Tongue (tissue), 2 donors: Measurements from ENCODE around the gene KRTAP2-1. TPM values are rescaled to one million over a fixed set of nuclear protein-coding genes. Genes with fewer than 3 reads are reported as not detected.
A peak's percentile ranks its signal among the peaks of the same experiment; 100 is the strongest.
"Not testable (repeated sequence)": the region's sequence is repeated elsewhere in the genome, so short reads cannot be mapped to it uniquely, and the experiment has no call there.

ENCODE experiments used
- DNase-seq: peaks from one replicate; pipeline ENCODE4 v3.0.0-alpha.2; 2015
- total RNA-seq: library from RNA; depleted of rRNA; stranded (reverse); fragments of >200 nt; gene quantifications from one replicate; pipeline ENCODE4 v1.2.3, GENCODE V29; 2014

The KRTAP2-1 gene, protein sequence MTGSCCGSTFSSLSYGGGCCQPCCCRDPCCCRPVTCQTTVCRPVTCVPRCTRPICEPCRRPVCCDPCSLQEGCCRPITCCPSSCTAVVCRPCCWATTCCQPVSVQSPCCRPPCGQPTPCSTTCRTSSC
- total RNA-seq, result not detected

DNA sequence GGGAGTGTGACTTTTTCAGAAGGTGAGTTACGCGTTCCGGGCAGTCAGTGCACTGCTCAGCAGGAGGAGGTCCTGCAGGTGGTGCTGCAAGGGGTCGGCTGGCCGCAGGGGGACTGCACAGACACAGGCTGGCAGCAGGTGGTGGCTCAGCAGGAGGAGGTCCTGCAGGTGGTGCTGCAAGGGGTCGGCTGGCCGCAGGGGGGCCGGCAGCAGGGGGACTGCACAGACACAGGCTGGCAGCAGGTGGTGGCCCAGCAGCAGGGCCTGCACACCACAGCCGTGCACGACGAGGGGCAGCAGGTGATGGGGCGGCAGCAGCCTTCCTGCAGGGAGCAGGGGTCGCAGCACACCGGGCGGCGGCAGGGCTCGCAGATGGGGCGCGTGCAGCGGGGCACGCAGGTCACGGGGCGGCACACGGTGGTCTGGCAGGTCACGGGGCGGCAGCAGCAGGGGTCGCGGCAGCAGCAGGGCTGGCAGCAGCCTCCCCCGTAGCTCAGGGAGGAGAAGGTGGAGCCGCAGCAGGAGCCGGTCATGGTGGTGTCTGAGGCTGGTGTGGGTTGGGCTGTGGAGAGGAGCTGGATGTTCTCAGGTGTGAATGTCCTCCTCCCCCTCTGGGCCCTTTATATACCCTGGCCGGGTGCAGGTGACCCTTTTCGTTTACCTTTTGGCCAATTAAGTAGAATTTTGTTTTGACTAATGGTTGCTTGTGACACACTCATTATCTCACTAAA is at the start of gene KRTAP2-1:
KRTAP2-1 (minus strand) TSS at position 582 of the 731 bp plus-strand sequence; CDS start at position 533, 49 bp downstream.
- not testable (repeated sequence) for DNase-seq

DNA sequence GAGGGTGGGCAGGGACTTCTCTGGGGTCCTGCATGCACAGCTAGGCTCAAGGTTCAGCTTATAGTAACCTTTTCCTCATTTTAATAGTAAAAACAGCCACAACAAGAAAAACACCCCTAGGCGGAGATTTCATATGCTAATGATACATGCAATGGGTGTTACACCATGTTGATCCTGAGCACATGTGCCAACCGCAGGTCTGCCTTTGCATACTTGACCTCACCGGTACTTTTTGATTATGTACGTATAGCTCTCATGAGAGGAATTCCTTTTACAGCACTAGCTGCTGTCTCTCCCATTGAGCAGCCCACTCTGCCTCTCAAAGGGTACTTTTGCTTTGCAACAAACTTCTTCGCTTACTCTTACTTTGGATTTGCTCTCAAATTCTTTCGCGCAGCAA is 48.9 kb upstream of the KRTAP2-1 start:
- no peak for DNase-seq

DNA sequence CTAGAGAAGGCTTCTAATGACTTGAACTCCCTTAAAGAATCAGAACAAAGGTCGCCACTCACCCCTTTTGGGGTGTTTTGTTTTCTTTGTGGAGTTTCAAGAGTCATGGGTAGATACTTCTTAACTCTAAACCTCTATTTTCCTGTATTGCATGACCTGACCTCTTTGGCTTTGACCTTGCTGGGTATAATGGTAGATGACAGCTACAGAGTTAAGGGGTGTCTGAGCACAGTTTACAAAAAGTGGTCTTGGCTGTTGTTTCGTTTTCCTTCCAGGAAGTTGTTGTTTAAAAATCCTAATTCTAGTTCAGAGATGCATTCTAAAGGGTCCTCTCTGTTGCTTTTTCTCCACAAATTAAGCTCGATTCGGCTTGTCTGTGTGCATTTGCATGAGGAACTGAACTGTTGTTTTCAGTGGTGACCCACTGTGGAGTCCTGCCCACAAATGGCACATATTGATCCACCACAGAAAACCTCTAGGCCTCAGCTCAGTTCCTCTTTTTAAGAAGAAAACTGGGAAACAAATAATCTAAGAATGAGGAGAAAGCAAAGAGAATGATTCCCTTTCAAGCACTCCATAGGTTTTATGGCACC is 41.7 kb upstream of the KRTAP2-1 start:
- not testable (repeated sequence) for DNase-seq

DNA sequence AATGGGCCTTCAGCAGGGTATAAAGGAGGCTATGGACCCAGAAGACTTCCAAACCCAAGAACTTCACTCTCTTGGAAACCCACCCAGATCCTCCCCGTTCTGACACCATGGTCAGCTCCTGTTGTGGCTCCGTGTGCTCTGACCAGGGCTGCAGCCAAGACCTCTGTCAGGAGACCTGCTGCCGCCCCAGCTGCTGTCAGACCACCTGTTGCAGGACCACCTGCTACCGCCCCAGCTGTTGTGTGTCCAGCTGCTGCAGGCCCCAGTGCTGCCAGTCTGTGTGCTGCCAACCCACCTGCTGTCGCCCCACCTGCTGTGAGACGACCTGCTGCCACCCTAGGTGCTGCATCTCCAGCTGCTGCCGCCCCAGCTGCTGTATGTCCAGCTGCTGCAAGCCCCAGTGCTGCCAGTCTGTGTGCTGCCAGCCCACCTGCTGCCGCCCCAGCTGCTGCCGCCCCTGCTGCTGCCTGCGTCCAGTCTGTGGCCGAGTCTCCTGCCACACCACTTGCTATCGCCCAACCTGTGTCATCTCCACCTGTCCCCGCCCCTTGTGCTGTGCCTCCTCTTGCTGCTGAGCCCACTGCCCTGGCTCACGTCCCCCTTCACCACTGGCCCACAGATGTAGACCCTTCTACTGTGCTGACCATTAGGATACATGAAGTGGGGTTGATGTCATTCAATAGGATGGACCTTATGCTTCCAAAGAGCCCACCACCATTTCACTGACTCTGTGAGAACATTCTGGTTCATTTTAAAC is 37.2 kb upstream of the KRTAP2-1 start, which contains the start of gene KRTAP4-7:
KRTAP4-7 (plus strand) TSS at position 51 of the 757 bp plus-strand sequence; CDS start at position 108, 57 bp downstream.
- not testable (repeated sequence) for DNase-seq

DNA sequence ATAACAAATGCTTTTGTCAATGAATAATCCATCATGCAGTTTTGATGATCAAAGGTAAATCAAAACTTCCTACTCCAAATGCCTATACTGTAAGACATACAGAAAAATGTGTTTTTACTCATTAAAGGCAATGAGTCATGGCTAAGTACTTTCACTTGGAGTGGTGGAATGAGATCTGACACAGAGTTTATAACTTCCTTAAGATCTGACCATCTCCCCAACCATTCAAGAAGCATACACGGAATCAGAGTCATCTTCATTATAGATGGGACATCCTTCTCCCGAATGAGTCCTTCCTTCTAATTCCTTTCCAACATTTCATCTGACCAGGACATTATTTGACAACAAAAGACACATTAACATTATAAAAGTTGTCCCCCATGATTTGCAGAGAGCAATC is 36.3 kb upstream of the KRTAP2-1 start:
- not testable (repeated sequence) for DNase-seq

DNA sequence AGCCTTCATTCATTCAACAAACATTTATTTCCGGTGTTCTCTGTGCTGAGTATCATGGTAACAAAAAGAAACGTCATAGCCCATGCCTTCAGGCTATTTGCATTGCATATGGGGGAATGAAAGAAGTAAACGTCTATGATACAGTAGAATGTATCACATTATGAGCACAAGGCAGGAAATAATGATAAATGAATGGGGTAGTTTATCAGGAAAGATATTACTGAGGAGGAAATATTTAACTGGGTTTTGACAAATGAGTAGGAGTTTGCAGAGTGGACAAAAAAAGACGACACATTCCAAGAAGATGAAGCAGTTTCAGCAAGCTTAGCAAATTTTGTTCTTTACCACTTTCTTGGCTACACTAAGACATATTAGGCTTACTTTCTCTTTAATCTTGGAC is 35.5 kb upstream of the KRTAP2-1 start:
- no peak for DNase-seq

DNA sequence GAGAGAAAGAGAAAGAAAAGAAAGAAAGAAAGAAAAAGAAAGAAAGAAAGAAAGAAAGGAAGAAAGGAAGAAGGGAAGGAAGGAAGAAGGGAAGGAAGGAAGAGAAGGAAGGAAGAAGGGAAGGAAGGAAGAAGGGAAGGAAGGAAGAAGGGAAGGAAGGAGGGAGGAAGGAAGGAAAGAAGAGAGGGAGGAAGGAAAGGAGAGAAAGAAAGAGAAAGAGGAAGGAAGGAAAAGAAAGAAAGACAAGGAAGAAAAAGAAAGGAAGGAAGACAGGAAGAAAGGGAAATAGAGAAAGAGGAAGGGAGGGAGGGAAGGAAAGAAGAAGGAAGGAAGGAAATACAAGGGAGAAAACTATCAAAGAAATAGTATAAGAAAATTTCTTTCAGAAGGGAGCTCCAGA is 29.7 kb upstream of the KRTAP2-1 start:
- DNase-seq, result no peak

DNA sequence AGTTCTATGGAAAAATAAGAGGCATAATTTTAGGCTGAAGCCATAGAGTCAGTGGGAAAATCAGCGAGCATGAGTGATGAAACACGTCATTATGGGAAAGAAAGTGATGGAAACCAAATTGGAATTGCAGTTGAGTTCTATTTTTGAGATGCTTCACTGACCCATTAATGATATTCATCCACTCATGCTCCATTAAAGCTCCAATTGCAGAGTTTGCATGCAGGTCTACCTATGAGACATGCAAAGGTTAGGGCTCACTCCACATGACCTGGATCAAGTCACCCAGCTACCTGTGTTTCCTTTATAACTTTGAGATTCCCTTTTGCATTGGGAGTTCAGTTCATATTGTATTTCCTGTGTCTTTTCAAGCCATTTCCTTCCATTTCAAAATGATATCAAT is 26.6 kb upstream of the KRTAP2-1 start:
- no peak for DNase-seq

DNA sequence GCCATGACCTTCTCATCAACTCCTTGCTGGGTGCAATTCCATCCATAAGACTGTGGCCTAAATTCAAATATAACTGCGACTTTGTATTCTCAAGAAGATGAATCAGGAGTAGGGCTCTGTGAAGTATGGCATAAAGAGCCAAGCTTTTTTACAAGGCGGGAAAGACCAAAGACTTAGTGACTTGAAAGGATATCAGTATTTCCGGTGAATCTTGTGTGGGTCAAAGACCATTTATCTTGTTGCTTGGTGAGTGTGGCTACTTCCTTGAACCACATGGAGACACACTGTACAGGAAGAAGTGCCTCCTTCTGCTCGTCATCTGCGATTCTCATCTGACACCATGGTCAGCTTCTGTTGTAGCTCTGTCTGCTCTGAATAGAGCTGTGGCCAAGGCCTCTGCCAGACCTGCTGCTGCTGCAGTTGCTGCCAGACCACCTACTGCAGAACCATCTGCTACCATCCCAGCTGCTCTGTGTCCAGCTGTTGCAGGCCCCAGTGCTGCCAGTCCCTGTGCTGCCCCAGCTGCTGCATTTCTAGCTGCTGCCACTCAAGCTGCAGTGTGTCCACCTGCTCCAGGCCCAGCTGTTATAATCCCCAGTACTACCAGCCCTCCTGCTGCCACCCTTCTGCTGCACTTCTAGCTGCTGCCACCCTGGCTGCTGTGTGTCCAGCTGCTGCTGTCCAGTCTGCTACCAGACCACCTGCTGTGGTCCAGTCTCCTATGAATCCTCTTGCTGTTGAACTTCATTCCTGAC is 24.7 kb upstream of the KRTAP2-1 start:
- DNase-seq, result peak; percentile 66

DNA sequence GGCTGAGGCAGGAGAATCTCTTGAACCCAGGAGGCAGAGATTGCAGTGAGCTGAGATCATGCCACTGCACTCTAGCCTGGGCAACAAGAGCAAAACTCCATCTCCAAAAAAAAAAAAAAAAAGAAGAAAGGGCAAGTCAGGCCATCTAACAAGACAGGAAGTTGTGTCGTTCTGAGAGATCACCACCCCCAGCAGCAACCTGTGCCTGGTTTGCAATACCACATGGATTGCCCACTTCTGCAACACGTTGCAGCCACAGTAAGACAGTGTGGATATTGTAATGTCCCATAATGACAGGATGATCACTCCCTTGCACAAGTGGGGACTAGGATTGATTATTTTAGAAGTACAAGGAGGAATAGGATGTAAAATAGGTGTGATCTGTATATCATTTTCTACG is 21.9 kb upstream of the KRTAP2-1 start:
- no peak for DNase-seq

DNA sequence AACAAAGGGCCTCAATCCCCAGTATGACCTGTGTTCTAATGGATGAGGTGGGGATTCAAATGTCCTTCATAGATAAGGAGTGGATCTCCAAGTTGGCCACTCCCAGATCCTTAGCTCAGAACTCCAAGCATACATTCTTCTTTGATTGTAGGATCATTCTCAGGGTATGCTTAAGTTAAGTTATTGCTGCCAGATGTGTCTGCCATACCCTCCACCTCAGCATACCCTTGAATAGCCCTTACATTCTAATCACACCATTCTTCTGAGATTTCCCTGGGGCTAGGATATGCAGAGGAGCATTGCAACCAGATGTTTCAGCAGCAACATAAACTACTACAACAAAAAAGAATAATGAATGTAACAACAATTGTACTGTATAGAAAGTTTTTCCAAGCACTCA is 20.2 kb upstream of the KRTAP2-1 start:
- no peak for DNase-seq

DNA sequence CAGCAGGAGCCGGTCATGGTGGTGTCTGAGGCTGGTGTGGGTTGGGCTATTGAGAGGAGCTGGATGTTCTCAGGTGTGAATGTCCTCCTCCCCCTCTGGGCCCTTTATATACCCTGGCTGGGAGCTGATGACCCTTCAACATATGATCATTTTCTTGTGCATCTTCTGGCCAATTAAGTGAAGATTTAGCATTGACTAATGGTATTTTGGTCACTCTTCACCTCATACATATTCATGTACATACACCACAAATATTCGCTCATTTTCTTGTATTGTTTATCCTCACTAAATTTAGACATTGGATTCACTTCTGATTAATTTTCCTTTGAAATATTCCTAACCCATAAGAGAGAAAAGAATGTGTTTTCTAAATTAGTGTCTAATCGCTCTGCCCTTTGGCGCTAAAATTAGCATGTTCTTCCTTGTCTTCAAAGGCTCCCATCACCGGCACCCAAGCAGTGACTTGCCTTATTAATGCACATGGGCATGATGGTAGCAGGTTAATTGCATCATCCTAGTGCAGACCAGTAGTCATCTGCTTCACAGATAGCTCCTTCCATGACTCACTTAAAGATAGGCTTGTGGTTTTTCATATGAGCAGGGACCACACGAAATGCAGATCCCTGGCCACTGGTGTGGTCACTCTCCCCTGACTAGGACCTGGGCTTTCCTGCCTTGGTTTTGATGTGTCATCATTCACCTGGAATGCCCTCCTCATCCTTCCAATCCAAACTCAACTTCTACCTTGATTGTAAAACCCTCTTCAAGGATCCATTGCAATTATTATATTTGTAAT is 18.9 kb upstream of the KRTAP2-1 start, which contains the start of gene KRTAP2-4:
KRTAP2-4 (minus strand) TSS at position 51 of the 796 bp plus-strand sequence; CDS start at position 17, 34 bp downstream.
- no peak for DNase-seq

DNA sequence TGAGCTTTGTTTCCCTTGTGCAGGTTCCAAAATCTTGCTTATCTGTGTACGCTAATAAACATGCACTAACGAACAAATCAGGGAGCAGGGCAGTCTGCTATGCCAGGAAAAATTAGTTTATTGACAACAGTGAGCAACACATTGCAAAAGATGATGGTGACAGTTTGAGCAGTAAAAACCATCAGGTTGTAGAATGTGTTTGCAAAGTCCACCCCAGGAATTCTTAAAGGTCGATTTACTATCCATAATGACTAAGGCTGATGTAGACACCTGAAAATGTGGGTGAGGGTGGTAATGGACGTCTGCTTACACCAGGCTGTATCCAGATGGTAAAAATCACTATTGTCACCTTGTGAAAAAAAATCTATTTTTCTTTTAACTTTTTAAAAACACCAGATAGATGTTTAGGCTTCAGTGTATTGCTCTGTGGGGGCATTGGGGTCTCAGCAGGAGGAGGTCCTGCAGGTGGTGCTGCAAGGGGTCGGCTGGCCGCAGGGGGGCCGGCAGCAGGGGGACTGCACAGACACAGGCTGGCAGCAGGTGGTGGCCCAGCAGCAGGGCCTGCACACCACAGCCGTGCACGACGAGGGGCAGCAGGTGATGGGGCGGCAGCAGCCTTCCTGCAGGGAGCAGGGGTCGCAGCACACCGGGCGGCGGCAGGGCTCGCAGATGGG is 18.0 kb upstream of the KRTAP2-1 start:
- not testable (repeated sequence) for DNase-seq

DNA sequence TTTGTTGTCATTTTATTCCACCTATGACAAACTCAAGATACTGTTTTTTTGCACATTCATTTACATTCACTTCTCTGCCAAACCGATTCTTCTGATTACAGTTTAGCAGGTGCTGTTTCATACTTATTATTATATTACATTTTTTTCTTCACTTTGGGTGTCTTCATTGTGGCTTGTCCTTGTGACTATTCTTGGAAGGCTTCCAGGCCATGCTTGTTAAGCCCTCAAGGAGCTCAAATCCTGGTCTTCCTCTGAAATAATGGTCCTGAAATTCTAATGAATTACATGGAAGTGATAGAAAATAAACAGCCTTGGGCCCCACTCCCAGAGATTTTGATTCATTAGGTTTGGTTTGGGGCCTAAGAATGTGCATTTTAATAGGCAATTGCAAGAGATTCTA is 17.2 kb upstream of the KRTAP2-1 start:
- no peak for DNase-seq

DNA sequence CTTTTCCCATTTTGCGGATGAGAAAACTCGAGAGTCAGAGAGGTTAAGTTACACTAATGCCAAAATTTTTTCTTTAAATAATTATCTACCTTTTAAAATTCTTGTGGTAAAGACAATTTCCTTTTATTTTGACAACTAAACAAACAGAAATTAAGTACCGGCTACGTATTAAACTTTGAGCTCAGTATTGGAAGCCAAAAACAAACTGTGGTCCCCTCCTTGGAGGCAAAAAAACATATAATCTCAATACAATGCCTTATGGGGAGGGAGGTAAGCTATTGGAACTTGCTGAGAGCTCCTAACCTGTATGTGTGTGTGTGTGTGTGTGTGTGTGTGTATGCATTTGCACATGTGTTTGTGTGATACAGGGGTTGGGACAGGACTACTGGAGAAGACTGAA is 16.3 kb upstream of the KRTAP2-1 start:
- DNase-seq, result no peak

DNA sequence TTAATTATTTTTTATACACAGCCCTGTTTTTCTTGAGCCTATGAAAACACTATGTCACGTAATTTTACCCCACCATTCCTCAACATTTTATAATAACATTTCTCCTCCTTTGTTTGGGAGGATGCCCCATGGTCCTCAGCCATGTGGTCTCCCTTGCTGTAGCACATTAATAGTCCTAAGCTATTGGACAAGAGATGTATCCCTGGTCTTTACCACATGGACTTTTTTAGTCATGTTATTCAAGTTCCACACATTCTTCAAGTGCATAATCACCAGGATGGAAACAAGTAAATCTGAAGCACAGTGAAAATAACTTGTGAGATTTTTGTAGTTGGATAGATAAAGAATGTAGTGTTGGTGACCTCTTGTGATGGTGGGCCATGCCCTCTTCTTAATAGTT is 14.8 kb upstream of the KRTAP2-1 start:
- no peak for DNase-seq

DNA sequence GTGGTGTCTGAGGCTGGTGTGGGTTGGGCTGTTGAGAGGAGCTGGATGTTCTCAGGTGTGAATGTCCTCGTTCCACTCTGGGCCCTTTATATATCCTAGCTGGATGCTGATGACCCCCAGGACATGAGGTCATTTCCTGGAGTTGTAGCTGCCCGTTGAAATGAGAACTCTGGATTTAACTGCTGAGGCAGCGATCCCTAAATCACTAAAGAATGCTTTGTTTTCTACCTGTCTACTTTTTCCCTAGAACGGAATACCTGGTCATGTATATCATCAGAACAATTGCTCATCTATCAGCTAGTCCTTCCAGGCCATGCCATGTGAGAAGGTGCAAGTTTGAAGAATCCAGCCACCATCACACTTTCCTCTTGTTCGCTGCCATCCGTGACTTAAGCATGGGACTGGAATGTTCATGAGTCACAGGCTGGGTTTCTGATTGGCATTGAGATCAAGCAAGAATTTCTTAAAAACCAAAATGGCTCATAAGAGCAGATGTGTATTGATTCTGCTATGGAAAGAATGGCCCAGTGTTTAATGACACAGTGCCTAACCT is 13.0 kb upstream of the KRTAP2-1 start, which contains the start of gene KRTAP2-3:
KRTAP2-3 (minus strand) TSS at position 63 of the 553 bp plus-strand sequence. CDS start 64 bp downstream, outside the sequence.
- DNase-seq, result no peak

DNA sequence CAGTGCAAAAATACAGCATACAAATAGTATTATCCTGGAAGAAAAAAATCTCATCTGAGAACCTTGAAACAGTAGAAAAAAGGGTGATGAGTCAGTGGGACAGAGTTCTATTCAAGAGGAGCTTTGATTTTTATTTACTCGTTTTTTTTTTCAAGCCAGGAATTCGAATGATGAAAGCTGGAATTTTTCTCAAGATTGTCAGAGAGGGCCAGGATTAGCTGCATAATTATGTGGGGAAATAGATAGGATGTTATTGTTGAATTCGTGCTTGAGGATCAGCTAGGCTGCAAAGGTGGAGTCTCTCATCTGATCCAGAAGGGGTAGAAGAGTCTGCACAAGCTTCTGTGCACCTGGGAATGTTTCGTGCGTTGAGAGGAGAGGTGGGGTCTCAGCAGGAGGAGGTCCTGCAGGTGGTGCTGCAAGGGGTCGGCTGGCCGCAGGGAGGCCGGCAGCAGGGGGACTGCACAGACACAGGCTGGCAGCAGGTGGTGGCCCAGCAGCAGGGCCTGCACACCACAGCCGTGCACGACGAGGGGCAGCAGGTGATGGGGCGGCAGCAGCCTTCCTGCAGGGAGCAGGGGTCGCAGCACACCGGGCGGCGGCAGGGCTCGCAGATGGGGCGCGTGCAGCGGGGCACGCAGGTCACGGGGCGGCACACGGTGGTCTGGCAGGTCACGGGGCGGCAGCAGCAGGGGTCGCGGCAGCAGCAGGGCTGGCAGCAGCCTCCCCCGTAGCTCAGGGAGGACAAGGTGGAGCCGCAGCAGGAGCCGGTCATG is 12.3 kb upstream of the KRTAP2-1 start:
- not testable (repeated sequence) for DNase-seq

DNA sequence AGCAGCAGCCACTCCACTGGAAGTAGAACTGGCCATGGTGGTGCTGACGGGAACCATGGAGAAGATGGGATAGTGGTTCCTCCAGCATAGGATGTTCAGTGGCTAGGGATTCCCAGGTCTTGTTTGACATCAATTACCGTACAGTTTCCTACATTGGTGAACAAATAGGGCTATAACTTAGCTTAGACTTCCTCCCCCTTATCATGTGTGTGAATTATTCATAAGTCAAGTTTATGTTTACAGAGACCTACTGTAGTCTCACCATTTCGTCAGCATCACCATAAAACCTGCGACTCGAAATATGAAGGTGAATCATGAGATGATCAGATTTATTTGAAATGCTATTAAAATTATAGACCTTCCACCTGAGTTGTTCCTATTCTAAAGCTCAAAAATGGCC is 11.6 kb upstream of the KRTAP2-1 start:
- DNase-seq, result no peak
